Osteoblast (primary cell): Measurements from ENCODE around the gene FRMD4A. TPM values are rescaled to one million over a fixed set of nuclear protein-coding genes. Genes with fewer than 3 reads are reported as not detected.
"Not testable (repeated sequence)": the region's sequence is repeated elsewhere in the genome, so short reads cannot be mapped to it uniquely, and the experiment has no call there.

Experiments
- DNase-seq: peaks from one replicate; pipeline ENCODE4 v3.0.0; 2011; ENCODE audit warnings: low spot score, mixed read lengths; ENCODE audit not compliant: insufficient read length; ENCODE audit errors: missing footprints
- H2AFZ ChIP-seq: 2 replicates; pipeline ENCODE4 v1.6.0; 2011; ENCODE audit warnings: mild to moderate bottlenecking, low read length
- H3K27ac ChIP-seq: 2 replicates; pipeline ENCODE4 v1.5.1; 2011; ENCODE audit warnings: mild to moderate bottlenecking, low read depth, low read length, moderate library complexity
- H3K27me3 ChIP-seq: 2 replicates; pipeline ENCODE4 v1.6.0; 2012; ENCODE audit warnings: mild to moderate bottlenecking, control low read depth, inconsistent platforms, low read length, moderate library complexity; ENCODE audit not compliant: insufficient read depth
- H3K36me3 ChIP-seq: 2 replicates; pipeline ENCODE4 v1.5.1; 2011; ENCODE audit warnings: mild to moderate bottlenecking, low read length, control low read depth, moderate library complexity; ENCODE audit not compliant: insufficient read depth
- H3K4me1 ChIP-seq: 2 replicates; pipeline ENCODE4 v1.5.1; 2011; ENCODE audit warnings: mild to moderate bottlenecking, low read length, control low read depth, moderate library complexity; ENCODE audit not compliant: insufficient read depth
- H3K4me2 ChIP-seq: 2 replicates; pipeline ENCODE4 v1.6.0; 2011; ENCODE audit warnings: mild to moderate bottlenecking, low read length; ENCODE audit not compliant: insufficient read depth
- H3K4me3 ChIP-seq: fragments of 200-600 bp; sonication (generic); 3 replicates; pipeline ENCODE4 v1.5.1; 2012; ENCODE audit warnings: mild to moderate bottlenecking, low read length, inconsistent platforms; ENCODE audit not compliant: insufficient read depth
- H3K79me2 ChIP-seq: 2 replicates; pipeline ENCODE4 v1.6.0; 2012; ENCODE audit warnings: mild to moderate bottlenecking, low read length, control low read depth, inconsistent platforms; ENCODE audit not compliant: insufficient read depth
- H3K9me3 ChIP-seq: 2 replicates; pipeline ENCODE4 v1.5.1; 2011; ENCODE audit warnings: low read depth, low read length, control low read depth
- H4K20me1 ChIP-seq: 2 replicates; pipeline ENCODE4 v1.6.0; 2012; ENCODE audit warnings: mild to moderate bottlenecking, low read length, control low read depth; ENCODE audit not compliant: insufficient read depth
- CTCF ChIP-seq: IDR thresholded peaks from 2 replicates; pipeline ENCODE4 v1.5.1; 2011; ENCODE audit warnings: mild to moderate bottlenecking, low read depth, low read length, moderate library complexity; ENCODE audit errors: extremely low read depth
- total RNA-seq: library from RNA; depleted of rRNA; stranded (reverse); fragments of >200 nt; gene quantifications from 2 replicates; pipeline ENCODE4 v1.2.3, GENCODE V29; 2012

Gene FRMD4A
- total RNA-seq, 1 donor, result 41.3 TPM

GRCh38 chr10:14225379-14225778, 105.3 kb downstream of the FRMD4A start:
- no peak overlapping the region for H3K4me2 ChIP-seq
- H3K4me3 ChIP-seq, result no peak overlapping the region
- H3K9me3 ChIP-seq, result no peaks in the 10 kb centered on the region
- no peak for DNase-seq
- no peaks in the 10 kb centered on the region for H4K20me1 ChIP-seq
- no peaks in the 10 kb centered on the region for H3K4me1 ChIP-seq
- no peaks in the 10 kb centered on the region for H3K36me3 ChIP-seq
- no peak for TF ChIP-seq CTCF
- H3K27me3 ChIP-seq, result peaks cover 33% of the 10 kb centered on the region
- H3K79me2 ChIP-seq, result no peaks in the 10 kb centered on the region
- no peak overlapping the region for H2AFZ ChIP-seq
- H3K27ac ChIP-seq, result no peak overlapping the region

GRCh38 chr10:14220026-14220425, 110.7 kb downstream of the FRMD4A start:
- H3K4me3 ChIP-seq, result no peak overlapping the region
- no peaks in the 10 kb centered on the region for H4K20me1 ChIP-seq
- no peaks in the 10 kb centered on the region for H3K36me3 ChIP-seq
- no peaks in the 10 kb centered on the region for H3K4me1 ChIP-seq
- no peaks in the 10 kb centered on the region for H3K79me2 ChIP-seq
- no peak for DNase-seq
- H3K27ac ChIP-seq, result no peak overlapping the region
- no peak for TF ChIP-seq CTCF
- no peak overlapping the region for H2AFZ ChIP-seq
- H3K27me3 ChIP-seq, result peaks cover 45% of the 10 kb centered on the region
- H3K4me2 ChIP-seq, result no peak overlapping the region
- H3K9me3 ChIP-seq, result no peaks in the 10 kb centered on the region

GRCh38 chr10:14219411-14219810, 111.3 kb downstream of the FRMD4A start:
- no peaks in the 10 kb centered on the region for H3K79me2 ChIP-seq

GRCh38 chr10:14215641-14216040, 115.1 kb downstream of the FRMD4A start:
- H3K36me3 ChIP-seq, result no peaks in the 10 kb centered on the region
- no peak overlapping the region for H3K4me3 ChIP-seq
- H3K27ac ChIP-seq, result no peak overlapping the region
- H3K4me2 ChIP-seq, result no peak overlapping the region
- H3K4me1 ChIP-seq, result no peaks in the 10 kb centered on the region
- no peaks in the 10 kb centered on the region for H3K79me2 ChIP-seq
- H3K9me3 ChIP-seq, result no peaks in the 10 kb centered on the region
- TF ChIP-seq CTCF, result no peak
- no peak for DNase-seq
- H4K20me1 ChIP-seq, result no peaks in the 10 kb centered on the region
- H3K27me3 ChIP-seq, result peaks cover 32% of the 10 kb centered on the region
- no peak overlapping the region for H2AFZ ChIP-seq

More at GRCh38 chr10:14219411-14219810, 111.3 kb downstream of the FRMD4A start:
- Histone ChIP-seq H2AFZ (no peak overlapping the region), H3K4me3 (no peak overlapping the region), H3K4me2 (no peak overlapping the region), H3K4me1 (no peaks in the 10 kb centered on the region), H3K36me3 (no peaks in the 10 kb centered on the region), H3K9me3 (no peaks in the 10 kb centered on the region), H4K20me1 (no peaks in the 10 kb centered on the region), H3K27ac (no peak overlapping the region), H3K27me3 (peaks cover 40% of the 10 kb centered on the region)
- DNase-seq, result no peak
- TF ChIP-seq CTCF, result no peak

DNA sequence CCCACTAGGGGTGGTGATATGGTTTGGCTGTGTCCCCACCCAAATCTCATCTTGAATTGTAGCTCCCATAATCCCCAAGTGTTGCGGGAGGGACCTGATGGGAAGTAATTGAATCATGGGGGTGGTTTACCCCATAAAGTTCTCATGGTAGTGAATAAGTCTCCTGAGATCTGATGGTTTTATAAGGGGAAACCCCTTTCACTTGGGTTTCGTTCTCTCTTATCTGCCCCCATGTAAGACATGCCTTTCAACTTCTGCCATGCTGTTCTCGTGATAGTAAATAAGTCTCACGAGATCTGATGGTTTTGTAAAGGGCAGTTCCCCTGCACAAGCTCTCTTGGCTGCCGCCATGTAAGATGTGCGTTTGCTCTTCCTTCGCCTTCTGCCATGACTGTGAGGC, 117.0 kb downstream of the FRMD4A start:
- not testable (repeated sequence) for H3K4me2 ChIP-seq, H3K36me3 ChIP-seq, H3K9me3 ChIP-seq, H4K20me1 ChIP-seq, H3K4me1 ChIP-seq, H3K27ac ChIP-seq, H3K79me2 ChIP-seq, H2AFZ ChIP-seq, H3K4me3 ChIP-seq, DNase-seq
- peaks cover 25% of the 10 kb centered on the region for H3K27me3 ChIP-seq
